Right renal pelvis (tissue), 4 donors: Measurements from ENCODE around the gene TNFRSF17. TPM values are rescaled to one million over a fixed set of nuclear protein-coding genes. Genes with fewer than 3 reads are reported as not detected.
"Not testable (repeated sequence)": the region's sequence is repeated elsewhere in the genome, so short reads cannot be mapped to it uniquely, and the experiment has no call there.

Source experiments
- DNase-seq, 4 donors: peaks; one replicate each; pipeline ENCODE4 v3.0.0-alpha.2; 2013; ENCODE audit warnings: low read depth in 4 of 4, low spot score in 3 of 4, missing footprints in 1 of 4
- polyA plus RNA-seq, 4 donors: library from polyadenylated mRNA; unstranded; fragments of 120-200 nt; gene quantifications; one replicate each; pipeline ENCODE4 v1.2.1, GENCODE V29; 2013; ENCODE audit not compliant: insufficient read length in 4 of 4

The TNFRSF17 gene
- polyA plus RNA-seq, 4 donors: 0.08 TPM; not detected in 3

DNA sequence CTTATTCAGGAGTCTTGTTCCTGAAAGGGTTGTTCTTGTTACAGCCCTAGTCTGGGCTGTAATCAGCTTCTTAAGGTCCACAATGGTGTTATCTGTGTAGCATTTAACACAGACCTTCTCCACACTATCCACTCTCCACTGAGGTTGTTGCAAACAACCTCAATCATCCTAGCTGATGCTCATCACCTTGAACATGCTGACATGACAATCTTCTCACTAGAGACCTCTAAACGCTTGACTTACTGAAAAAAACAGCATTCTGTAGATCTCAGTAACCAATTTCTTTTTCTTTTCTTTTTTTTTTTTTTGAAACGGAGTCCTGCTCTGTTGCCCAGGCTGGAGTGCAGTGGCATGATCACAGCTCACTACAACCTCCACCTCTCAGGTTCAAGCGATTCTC lies 3.6 kb downstream of the TNFRSF17 start:
- no peak for DNase-seq

GRCh38 chr16:11970292-11970691 lies 5.3 kb downstream of the TNFRSF17 start:
- not testable (repeated sequence) for DNase-seq

DNA sequence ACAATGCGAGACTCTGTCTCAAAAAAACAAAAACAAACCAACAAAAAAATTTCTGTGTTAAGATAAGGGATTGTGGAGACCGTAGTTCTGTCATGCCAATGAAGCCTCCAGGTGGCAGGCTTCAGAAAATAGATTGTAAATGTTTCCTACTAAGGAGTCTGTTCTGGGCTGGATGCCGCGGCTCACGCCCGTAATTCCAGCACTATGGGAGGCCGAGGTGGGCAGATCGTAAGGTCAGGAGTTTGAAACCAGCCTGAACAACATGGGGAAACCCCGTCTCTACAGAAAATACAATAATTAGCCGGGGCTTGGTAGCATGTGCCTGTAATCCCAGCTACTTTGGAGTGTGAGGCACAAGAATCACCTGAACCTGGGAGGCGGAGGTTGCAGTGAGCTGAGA lies 7.1 kb downstream of the TNFRSF17 start:
- no peak for DNase-seq

DNA sequence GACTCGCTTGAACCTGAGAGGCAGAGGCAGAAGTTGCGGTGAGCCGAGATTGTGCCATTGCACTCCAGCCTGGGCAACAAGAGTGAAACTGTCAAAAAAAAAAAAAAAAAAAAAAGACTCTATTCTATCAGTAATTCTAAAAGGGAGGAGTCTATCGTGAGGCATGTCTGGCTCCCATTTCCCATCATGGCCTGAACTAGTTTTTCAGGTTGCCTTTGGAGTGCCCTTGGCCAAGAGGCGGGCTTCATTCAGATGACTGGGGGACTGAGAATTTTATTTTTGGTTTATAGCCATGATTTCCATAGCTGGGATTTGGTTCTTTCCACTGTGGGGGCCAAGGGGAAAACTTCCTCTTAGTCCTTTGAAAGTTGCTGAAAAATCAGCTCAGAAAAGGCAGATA lies 8.1 kb downstream of the TNFRSF17 start:
- no peak for DNase-seq

- DNase-seq: no peak
Measured at GRCh38 chr16:11976850-11977375, 11.9 kb downstream of the TNFRSF17 start.

GRCh38 chr16:11977376-11978041 lies 12.5 kb downstream of the TNFRSF17 start:
- no peak for DNase-seq

DNA sequence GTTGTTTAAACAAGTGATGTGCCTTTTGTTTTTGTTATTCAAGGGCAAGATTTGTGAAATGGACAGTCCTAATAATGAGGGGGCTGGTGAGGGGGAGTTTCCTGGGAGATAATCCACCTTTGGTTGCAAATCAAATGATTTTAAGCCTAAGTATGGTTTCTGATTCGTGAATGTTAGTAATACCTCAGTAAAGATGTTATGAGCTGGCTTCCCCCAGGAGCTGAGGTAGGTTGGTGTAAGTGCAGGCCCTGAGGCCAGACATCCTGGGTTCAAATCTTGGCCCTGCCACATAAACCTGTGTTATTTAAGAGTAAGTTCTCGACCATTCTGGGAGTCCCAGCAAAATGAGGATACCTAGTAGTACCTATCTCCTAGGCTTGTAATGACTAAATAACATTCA lies 13.1 kb downstream of the TNFRSF17 start:
- no peak for DNase-seq

GRCh38 chr16:11979013-11979672 lies 14.1 kb downstream of the TNFRSF17 start:
- no peak for DNase-seq

DNA sequence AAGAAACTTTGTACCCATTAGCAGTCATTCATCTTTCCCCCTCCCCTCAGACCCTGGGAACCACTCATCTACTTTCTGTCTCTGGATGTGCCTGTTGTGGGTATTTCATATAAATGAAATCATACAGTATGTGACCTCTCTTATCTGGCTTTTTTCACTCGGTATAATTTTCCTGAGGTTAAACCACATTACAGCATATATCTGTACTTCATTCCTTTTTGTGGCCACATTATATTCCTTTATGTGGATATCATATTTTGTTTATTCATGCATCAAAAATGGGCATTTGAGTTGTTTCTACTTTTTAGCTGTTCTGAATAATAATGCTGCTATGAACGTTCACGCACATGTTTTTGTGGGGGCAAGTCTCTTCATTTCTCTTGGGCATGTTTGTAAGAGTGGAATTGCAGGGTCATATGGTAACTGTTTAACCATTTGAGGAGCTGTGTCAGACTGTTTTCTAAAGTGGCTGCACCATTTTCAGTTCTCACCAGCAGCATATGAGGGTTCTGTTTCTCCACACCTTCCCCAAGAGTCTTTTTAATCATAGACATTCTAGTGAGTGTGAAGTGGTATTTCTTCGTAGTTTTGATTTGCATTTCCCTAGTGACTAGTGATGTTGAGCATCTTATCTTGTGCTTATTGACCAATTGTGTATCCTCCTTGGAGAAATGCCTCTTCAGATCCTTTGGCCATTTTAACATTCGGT lies 15.3 kb downstream of the TNFRSF17 start:
- DNase-seq: no peak

- no peak for DNase-seq
Measured at GRCh38 chr16:11985250-11985649, 20.2 kb downstream of the TNFRSF17 start.

GRCh38 chr16:11986521-11987057 lies 21.6 kb downstream of the TNFRSF17 start:
- no peak for DNase-seq

DNA sequence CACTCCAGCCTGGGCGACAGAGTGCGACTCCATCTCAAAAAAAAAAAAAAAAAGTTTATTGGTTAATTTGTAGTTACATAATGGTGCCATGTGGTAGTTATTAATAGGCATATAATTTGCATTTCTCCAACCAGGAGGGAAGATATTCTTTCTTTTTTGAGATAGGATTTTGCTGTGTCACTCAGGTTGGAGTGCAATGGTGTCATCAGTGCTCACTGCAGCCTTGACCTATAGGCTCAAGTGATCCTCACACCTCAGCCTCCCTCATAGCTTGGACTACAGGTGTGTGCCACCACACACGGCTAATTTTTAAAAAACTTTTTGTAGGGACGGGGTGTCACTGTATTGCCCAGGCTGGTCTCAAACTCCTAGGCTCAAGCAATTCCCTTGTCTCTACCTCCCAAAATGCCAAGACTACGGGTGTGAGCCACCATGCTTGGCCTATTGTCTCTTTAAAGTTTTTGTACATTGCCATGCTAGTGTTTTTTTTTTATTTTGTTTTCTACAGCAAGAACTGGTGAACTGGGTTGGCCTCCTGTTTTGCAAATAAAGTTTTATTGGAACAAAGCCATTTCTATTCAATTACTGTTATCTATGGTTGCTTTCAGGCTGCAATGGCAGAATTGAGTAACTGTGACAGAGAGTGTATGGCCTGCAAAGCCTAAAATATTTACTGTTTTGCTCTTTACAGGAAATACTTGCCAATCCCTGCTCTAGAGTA lies 23.4 kb downstream of the TNFRSF17 start:
- DNase-seq: no peak

- peak in 3 of 4 donors; percentile 33 to 56 (median 54) for DNase-seq
Measured at GRCh38 chr16:11990702-11991390, 25.8 kb downstream of the TNFRSF17 start.

GRCh38 chr16:11992008-11992584 lies 27.1 kb downstream of the TNFRSF17 start:
- DNase-seq: no peak

GRCh38 chr16:11992586-11993524 lies 27.8 kb downstream of the TNFRSF17 start:
- peak in 1 of 4 donors; percentile 29 for DNase-seq

DNA sequence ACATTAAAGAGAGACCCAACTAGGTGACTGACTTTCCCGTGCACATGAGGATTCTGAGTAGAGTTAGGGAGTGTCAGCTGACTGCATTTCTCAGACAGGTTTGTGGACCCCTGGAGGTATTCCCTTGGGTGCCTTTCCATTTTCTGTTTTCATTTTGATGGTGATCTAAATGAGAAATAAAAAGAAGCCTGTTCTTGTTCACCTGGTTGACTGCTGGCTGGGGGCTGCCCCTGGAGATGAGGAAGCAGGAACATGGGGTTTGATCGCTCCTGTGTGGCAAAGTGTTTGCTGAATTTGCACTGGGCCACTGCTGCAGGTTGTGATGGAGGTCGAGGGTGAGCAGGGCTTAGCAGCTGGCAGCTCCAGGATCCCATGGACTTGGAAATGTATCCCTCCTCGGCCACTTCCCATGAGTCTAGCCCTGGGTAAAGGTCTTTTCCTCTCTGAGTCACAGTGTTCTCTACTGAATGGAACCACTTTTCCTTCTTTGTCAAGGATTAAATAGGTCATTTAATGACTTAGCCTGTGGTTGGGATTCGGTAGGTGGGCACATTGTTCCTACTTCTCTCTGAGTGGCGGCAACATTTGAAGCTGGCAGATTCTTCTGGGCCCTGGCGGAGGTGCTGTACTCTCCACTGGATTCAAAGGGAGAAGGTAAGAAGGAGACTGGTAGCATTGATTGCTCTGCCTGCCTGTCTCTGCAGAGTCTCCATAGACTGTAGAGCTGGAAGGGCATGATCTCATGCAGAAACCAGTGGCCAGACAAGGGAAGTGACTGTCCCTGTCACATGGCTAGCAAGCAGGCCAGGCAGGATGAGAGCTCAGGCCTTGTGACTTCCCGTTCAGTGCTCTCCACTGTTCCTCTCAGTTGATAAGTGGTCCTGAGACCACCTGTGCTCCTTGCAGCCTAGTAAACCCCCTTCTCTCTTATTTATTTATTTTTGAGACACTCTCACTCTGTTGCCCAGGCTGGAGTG lies 29.4 kb downstream of the TNFRSF17 start:
- no peak for DNase-seq
